IPS-15b (cell line): ENCODE results near the gene LAP3.

Source experiments
- H3K27me3 ChIP-seq: one replicate; pipeline ENCODE4 v1.6.1; 2013; ENCODE audit warnings: low read length; ENCODE audit not compliant: control insufficient read depth, insufficient read depth
- H3K36me3 ChIP-seq: one replicate; pipeline ENCODE4 v1.6.1; 2013; ENCODE audit warnings: low read length; ENCODE audit not compliant: control insufficient read depth, insufficient read depth
- H3K4me1 ChIP-seq: one replicate; pipeline ENCODE4 v1.6.1; 2013; ENCODE audit warnings: mild to moderate bottlenecking, low read length; ENCODE audit not compliant: control insufficient read depth, insufficient read depth
- H3K4me3 ChIP-seq: one replicate; pipeline ENCODE4 v1.5.1; 2013; ENCODE audit warnings: low read depth, low read length
- H3K9ac ChIP-seq: one replicate; pipeline ENCODE4 v1.6.1; 2013; ENCODE audit warnings: low read depth, mild to moderate bottlenecking, low read length
- H3K9me3 ChIP-seq: one replicate; pipeline ENCODE4 v1.6.1; 2013; ENCODE audit warnings: mild to moderate bottlenecking, low read length; ENCODE audit not compliant: control insufficient read depth, insufficient read depth

Gene LAP3

GRCh38 chr4:17546678-17547077 is 30.3 kb upstream of the LAP3 start:
- peaks cover 12% of the 10 kb centered on the region for H3K27me3 ChIP-seq
- no peak overlapping the region for H3K4me3 ChIP-seq
- H3K9me3 ChIP-seq = no peaks in the 10 kb centered on the region
- no peak overlapping the region for H3K9ac ChIP-seq
- peaks cover 11% of the 10 kb centered on the region for H3K4me1 ChIP-seq
- no peaks in the 10 kb centered on the region for H3K36me3 ChIP-seq

GRCh38 chr4:17550549-17550948 is 26.4 kb upstream of the LAP3 start:
- Histone ChIP-seq H3K9me3 (no peaks in the 10 kb centered on the region), H3K4me3 (no peak overlapping the region), H3K27me3 (peaks cover 9% of the 10 kb centered on the region), H3K36me3 (no peaks in the 10 kb centered on the region), H3K4me1 (peaks cover 2% of the 10 kb centered on the region), H3K9ac (no peak overlapping the region)

GRCh38 chr4:17552427-17552826 is 24.6 kb upstream of the LAP3 start:
- Histone ChIP-seq H3K36me3 (no peaks in the 10 kb centered on the region), H3K9me3 (no peaks in the 10 kb centered on the region), H3K27me3 (peaks cover 2% of the 10 kb centered on the region), H3K9ac (no peak overlapping the region), H3K4me3 (no peak overlapping the region), H3K4me1 (no peaks in the 10 kb centered on the region)

- H3K4me1 ChIP-seq = no peaks in the 10 kb centered on the region
- H3K27me3 ChIP-seq = no peaks in the 10 kb centered on the region
- H3K4me3 ChIP-seq = no peak overlapping the region
- H3K36me3 ChIP-seq = no peaks in the 10 kb centered on the region
- no peaks in the 10 kb centered on the region for H3K9me3 ChIP-seq
- H3K9ac ChIP-seq = no peak overlapping the region
Observed at GRCh38 chr4:17554568-17554967, 22.4 kb upstream of the LAP3 start.

GRCh38 chr4:17556498-17556897 is 20.5 kb upstream of the LAP3 start:
- Histone ChIP-seq H3K4me1 (no peaks in the 10 kb centered on the region), H3K27me3 (no peaks in the 10 kb centered on the region), H3K4me3 (no peak overlapping the region), H3K9ac (no peak overlapping the region), H3K9me3 (no peaks in the 10 kb centered on the region), H3K36me3 (no peaks in the 10 kb centered on the region)

- H3K4me1 ChIP-seq = no peaks in the 10 kb centered on the region
- no peaks in the 10 kb centered on the region for H3K9me3 ChIP-seq
- H3K9ac ChIP-seq = no peak overlapping the region
- no peaks in the 10 kb centered on the region for H3K36me3 ChIP-seq
- no peaks in the 10 kb centered on the region for H3K27me3 ChIP-seq
- no peak overlapping the region for H3K4me3 ChIP-seq
Observed at GRCh38 chr4:17557880-17558279, 19.1 kb upstream of the LAP3 start.

GRCh38 chr4:17558941-17559708 is 17.9 kb upstream of the LAP3 start:
- H3K9me3 ChIP-seq = no peaks in the 10 kb centered on the region
- H3K9ac ChIP-seq = no peak overlapping the region
- H3K4me3 ChIP-seq = no peak overlapping the region
- H3K27me3 ChIP-seq = no peaks in the 10 kb centered on the region
- H3K36me3 ChIP-seq = no peaks in the 10 kb centered on the region
- no peaks in the 10 kb centered on the region for H3K4me1 ChIP-seq

GRCh38 chr4:17559709-17560048 is 17.3 kb upstream of the LAP3 start:
- Histone ChIP-seq H3K4me3 (no peak overlapping the region), H3K4me1 (no peaks in the 10 kb centered on the region), H3K27me3 (no peaks in the 10 kb centered on the region), H3K9ac (no peak overlapping the region), H3K36me3 (no peaks in the 10 kb centered on the region), H3K9me3 (no peaks in the 10 kb centered on the region)

GRCh38 chr4:17560065-17560673 is 16.8 kb upstream of the LAP3 start:
- no peak overlapping the region for H3K4me3 ChIP-seq
- no peaks in the 10 kb centered on the region for H3K4me1 ChIP-seq

GRCh38 chr4:17561195-17561909 is 15.6 kb upstream of the LAP3 start:
- Histone ChIP-seq H3K27me3 (no peaks in the 10 kb centered on the region), H3K36me3 (no peaks in the 10 kb centered on the region), H3K9ac (no peak overlapping the region), H3K4me3 (no peak overlapping the region), H3K4me1 (no peaks in the 10 kb centered on the region), H3K9me3 (no peaks in the 10 kb centered on the region)

More at GRCh38 chr4:17560065-17560673, 16.8 kb upstream of the LAP3 start:
- H3K9me3 ChIP-seq = no peaks in the 10 kb centered on the region
- H3K27me3 ChIP-seq = no peaks in the 10 kb centered on the region
- H3K9ac ChIP-seq = no peak overlapping the region
- no peaks in the 10 kb centered on the region for H3K36me3 ChIP-seq

GRCh38 chr4:17562157-17562556 is 14.8 kb upstream of the LAP3 start:
- Histone ChIP-seq H3K27me3 (no peaks in the 10 kb centered on the region), H3K4me1 (no peaks in the 10 kb centered on the region), H3K9ac (no peak overlapping the region), H3K36me3 (no peaks in the 10 kb centered on the region), H3K4me3 (no peak overlapping the region), H3K9me3 (no peaks in the 10 kb centered on the region)

GRCh38 chr4:17565846-17566245 is 11.2 kb upstream of the LAP3 start:
- Histone ChIP-seq H3K4me1 (no peaks in the 10 kb centered on the region), H3K4me3 (no peak overlapping the region), H3K9ac (no peak overlapping the region), H3K27me3 (no peaks in the 10 kb centered on the region), H3K36me3 (no peaks in the 10 kb centered on the region), H3K9me3 (no peaks in the 10 kb centered on the region)
